ENCODE results near the gene NDUFAF3.

NDUFAF3 gene

GRCh38 chr3:49021813-49022687 lies at the start of gene NDUFAF3:
Gene NDUFAF3 (plus strand): TSS chr3:49022121. CDS start chr3:49022145, 24 bp downstream.
- DNase-seq (ENCODE audit: low spot score), result peak; percentile 94

- DNase-seq (ENCODE audit: low spot score), result no peak
Measured at GRCh38 chr3:48974076-48974864, 47.7 kb upstream of the NDUFAF3 start.

- DNase-seq (ENCODE audit: low spot score), result no peak
Measured at GRCh38 chr3:48979451-48979850, 42.5 kb upstream of the NDUFAF3 start.

GRCh38 chr3:48980295-48980694 lies 41.6 kb upstream of the NDUFAF3 start:
- no peak for DNase-seq (ENCODE audit: low spot score)

GRCh38 chr3:48982016-48982415 lies 39.9 kb upstream of the NDUFAF3 start:
- DNase-seq (ENCODE audit: low spot score), result no peak

GRCh38 chr3:48982686-48983085 lies 39.2 kb upstream of the NDUFAF3 start:
- DNase-seq (ENCODE audit: low spot score), result no peak

GRCh38 chr3:48983096-48983495 lies 38.8 kb upstream of the NDUFAF3 start:
- no peak for DNase-seq (ENCODE audit: low spot score)

- DNase-seq (ENCODE audit: low spot score), result no peak
Measured at GRCh38 chr3:48984663-48985062, 37.3 kb upstream of the NDUFAF3 start.

- DNase-seq (ENCODE audit: low spot score), result no peak
Measured at GRCh38 chr3:48985831-48986376, 36.0 kb upstream of the NDUFAF3 start.

GRCh38 chr3:48989126-48989795 lies 32.7 kb upstream of the NDUFAF3 start:
- no peak for DNase-seq (ENCODE audit: low spot score)

GRCh38 chr3:48989796-48990635 lies 31.9 kb upstream of the NDUFAF3 start, which contains the start of gene P4HTM:
Gene P4HTM (plus strand): TSS chr3:48990241. CDS start chr3:48990257, 16 bp downstream.
- peak; percentile 91 for DNase-seq (ENCODE audit: low spot score)

- DNase-seq (ENCODE audit: low spot score), result peak; percentile 66
Measured at GRCh38 chr3:48990636-48991469, 31.1 kb upstream of the NDUFAF3 start.

GRCh38 chr3:48991851-48992545 lies 29.9 kb upstream of the NDUFAF3 start:
- no peak for DNase-seq (ENCODE audit: low spot score)

- DNase-seq (ENCODE audit: low spot score), result no peak
Measured at GRCh38 chr3:48993834-48994233, 28.1 kb upstream of the NDUFAF3 start.

- no peak for DNase-seq (ENCODE audit: low spot score)
Measured at GRCh38 chr3:48996640-48997039, 25.3 kb upstream of the NDUFAF3 start.

GRCh38 chr3:48997102-48997635 lies 24.8 kb upstream of the NDUFAF3 start:
- DNase-seq (ENCODE audit: low spot score), result no peak

GRCh38 chr3:48997714-48998637 lies 23.9 kb upstream of the NDUFAF3 start:
- no peak for DNase-seq (ENCODE audit: low spot score)

All from hematopoietic multipotent progenitor cell treated with erythropoietin and hydrocortisone succinate and interleukin-3 and kit ligand, for 17 days (in vitro differentiated cells).